ENCODE measurements around the gene CPNE5. TPM values are rescaled to one million over a fixed set of nuclear protein-coding genes. Genes with fewer than 3 reads are reported as not detected.

Gene CPNE5
- total RNA-seq, 2 experiments from 2014 or later: 0.69 to 1.2 TPM

GRCh38 chr6:36844232-36845170 lies 5.3 kb upstream of the CPNE5 start:
- DNase-seq (no peak), ATAC-seq (no peak)
- Mint-ChIP-seq H3K4me1 (ENCODE audit: low read depth) (peaks cover 16% of the 10 kb centered on the region), H3K9me3 (no peaks in the 10 kb centered on the region), H3K36me3 (ENCODE audit: low read depth) (no peaks in the 10 kb centered on the region), H3K4me3 (no peak overlapping the region), H3K27ac (no peak overlapping the region), H3K27me3 (peaks cover 8% of the 10 kb centered on the region)
- ChIA-PET CTCF (interaction anchor here (1.1 kb wide), 1 partner anchor 173 kb away, joined by 3 read pairs; no protein-coding TSS in a partner anchor), POLR2A (interaction anchor here (0.7 to 1.0 kb wide), 2 partner anchors 9 to 31 kb away, joined by 3 read pairs; no protein-coding TSS in a partner anchor)
- TF ChIP-seq CTCF (IDR thresholded peaks at IDR 0.05): no peak
- intact Hi-C loops (cut with micrococcal nuclease): no loop called here

- DNase-seq: no peak
- Mint-ChIP-seq H3K4me3 (no peak overlapping the region), H3K9me3 (no peaks in the 10 kb centered on the region), H3K36me3 (ENCODE audit: low read depth) (no peaks in the 10 kb centered on the region), H3K27ac (no peak overlapping the region), H3K27me3 (peaks cover 16% of the 10 kb centered on the region), H3K4me1 (ENCODE audit: low read depth) (peaks cover 9% of the 10 kb centered on the region)
- ChIA-PET CTCF (interaction anchor here (1.4 kb wide), 1 partner anchor 228 kb away, joined by 3 read pairs; no protein-coding TSS in a partner anchor), POLR2A (interaction anchor here (1.0 kb wide), 1 partner anchor 46 kb away, joined by 3 read pairs; no protein-coding TSS in a partner anchor)
- no peak for ATAC-seq
- no peak for TF ChIP-seq CTCF (IDR thresholded peaks at IDR 0.05)
- intact Hi-C loops (cut with micrococcal nuclease): no loop called here
These were observed 3.9 kb upstream of the CPNE5 start for GRCh38 chr6:36843170-36843569.

- intact Hi-C loops (cut with micrococcal nuclease): no loop called here
- no peaks in the 10 kb centered on the region for H3K36me3 Mint-ChIP-seq (ENCODE audit: low read depth)
- H3K4me3 Mint-ChIP-seq: no peak overlapping the region
- ChIA-PET POLR2A (no interaction called here), CTCF (interaction anchor here (1.1 to 3.0 kb wide), 2 partner anchors 10 to 76 kb away, joined by 4 to 16 read pairs; no protein-coding TSS in a partner anchor)
- DNase-seq (no peak), ATAC-seq (no peak)
- TF ChIP-seq CTCF (IDR thresholded peaks at IDR 0.05): no peak
- H3K27ac Mint-ChIP-seq: no peak overlapping the region
- peaks cover 25% of the 10 kb centered on the region for H3K27me3 Mint-ChIP-seq
- no peaks in the 10 kb centered on the region for H3K9me3 Mint-ChIP-seq
- peaks cover 9% of the 10 kb centered on the region for H3K4me1 Mint-ChIP-seq (ENCODE audit: low read depth)
These were observed 2.5 kb upstream of the CPNE5 start for GRCh38 chr6:36841756-36842155.

- ATAC-seq (peak; percentile 32), DNase-seq (peak; percentile 45)
- Mint-ChIP-seq H3K27me3 (peaks cover 29% of the 10 kb centered on the region), H3K9me3 (no peaks in the 10 kb centered on the region), H3K4me1 (ENCODE audit: low read depth) (peaks cover 9% of the 10 kb centered on the region), H3K27ac (no peak overlapping the region), H3K36me3 (ENCODE audit: low read depth) (no peaks in the 10 kb centered on the region), H3K4me3 (peak overlapping the region; percentile 65)
- CTCF ChIA-PET: interaction anchor here (1.0 to 3.0 kb wide), 4 partner anchors 9 to 75 kb away, joined by 3 to 16 read pairs (median 5); no protein-coding TSS in a partner anchor
- POLR2A ChIA-PET: no interaction called here
- intact Hi-C loops (cut with micrococcal nuclease): no loop called here
- TF ChIP-seq CTCF (IDR thresholded peaks at IDR 0.05): no peak
These were observed 1.5 kb upstream of the CPNE5 start for GRCh38 chr6:36840432-36841403.
